Measurements from ENCODE around the gene FRMD8.

The FRMD8 gene

DNA sequence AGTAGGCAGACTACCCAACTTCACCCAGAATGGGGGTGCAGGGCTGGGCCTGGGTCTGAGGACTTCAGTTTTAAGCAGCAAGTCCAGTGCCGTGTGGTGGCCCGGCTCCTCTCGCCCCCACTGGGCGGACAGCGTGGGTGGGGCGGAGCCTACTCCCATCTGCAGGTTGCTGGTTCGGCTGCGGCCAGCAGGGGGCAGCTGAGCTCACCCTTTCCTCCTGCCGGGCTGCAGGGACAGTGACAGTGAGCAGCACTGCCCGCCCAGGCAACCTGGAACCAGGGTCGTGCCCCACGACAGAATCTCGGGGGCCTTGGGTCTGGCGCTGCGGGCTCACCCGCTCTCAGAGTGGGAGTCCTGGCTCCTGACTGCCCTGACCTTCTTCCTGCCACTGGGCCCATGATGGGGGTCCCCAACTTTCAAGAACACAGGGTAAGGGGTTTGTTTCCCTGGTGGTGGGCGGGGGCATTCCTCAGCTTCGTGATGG lies 29.9 kb downstream of the FRMD8 start:
- H3K4me1 ChIP-seq (ENCODE audit: control insufficient read depth, insufficient read depth, low read length): peaks cover 55% of the 10 kb centered on the region
- peak overlapping the region; percentile 100 for H3K27ac ChIP-seq (ENCODE audit: low read length)
- H3K9ac ChIP-seq (ENCODE audit: low read length in 2 of 2): peak overlapping the region; percentile 73 to 87
- H3K9me3 ChIP-seq (ENCODE audit: control insufficient read depth in 2 of 2, low read length in 2 of 2): no peaks in the 10 kb centered on the region
- peak overlapping the region; percentile 62 to 69 for H3K4me3 ChIP-seq (ENCODE audit: low read length in 2 of 2)
- H3K36me3 ChIP-seq (ENCODE audit: control insufficient read depth in 2 of 2, insufficient read depth in 2 of 2, low read length in 2 of 2): peaks cover 0 to 3% of the 10 kb centered on the region in 2 donors
- no peaks in the 10 kb centered on the region for H3K27me3 ChIP-seq (ENCODE audit: control insufficient read depth in 1 of 2, insufficient read depth in 2 of 2, low read length in 2 of 2)

GRCh38 chr11:65416841-65417701 lies 30.6 kb downstream of the FRMD8 start:
- Histone ChIP-seq H3K36me3 (ENCODE audit: control insufficient read depth in 2 of 2, insufficient read depth in 2 of 2, low read length in 2 of 2) (no peaks in the 10 kb centered on the region), H3K9ac (ENCODE audit: low read length in 2 of 2) (peak overlapping the region; percentile 73 to 87), H3K27ac (ENCODE audit: low read length) (peak overlapping the region; percentile 100), H3K4me1 (ENCODE audit: control insufficient read depth, insufficient read depth, low read length) (peaks cover 59% of the 10 kb centered on the region), H3K9me3 (ENCODE audit: control insufficient read depth in 2 of 2, low read length in 2 of 2) (no peaks in the 10 kb centered on the region), H3K4me3 (ENCODE audit: low read length in 2 of 2) (peak overlapping the region; percentile 62 to 69), H3K27me3 (ENCODE audit: control insufficient read depth in 1 of 2, insufficient read depth in 2 of 2, low read length in 2 of 2) (no peaks in the 10 kb centered on the region)

GRCh38 chr11:65417702-65418430 lies 31.4 kb downstream of the FRMD8 start:
- Histone ChIP-seq H3K36me3 (ENCODE audit: control insufficient read depth in 2 of 2, insufficient read depth in 2 of 2, low read length in 2 of 2) (no peaks in the 10 kb centered on the region), H3K9me3 (ENCODE audit: control insufficient read depth in 2 of 2, low read length in 2 of 2) (no peaks in the 10 kb centered on the region), H3K4me3 (ENCODE audit: low read length in 2 of 2) (peak overlapping the region; percentile 62 to 99), H3K27me3 (ENCODE audit: control insufficient read depth in 1 of 2, insufficient read depth in 2 of 2, low read length in 2 of 2) (no peaks in the 10 kb centered on the region), H3K4me1 (ENCODE audit: control insufficient read depth, insufficient read depth, low read length) (peaks cover 59% of the 10 kb centered on the region), H3K27ac (ENCODE audit: low read length) (peak overlapping the region; percentile 100), H3K9ac (ENCODE audit: low read length in 2 of 2) (peak overlapping the region; percentile 73 to 87)

GRCh38 chr11:65418431-65418680 lies 31.9 kb downstream of the FRMD8 start:
- Histone ChIP-seq H3K9ac (ENCODE audit: low read length in 2 of 2) (peak overlapping the region; percentile 87 to 94), H3K4me1 (ENCODE audit: control insufficient read depth, insufficient read depth, low read length) (peaks cover 59% of the 10 kb centered on the region), H3K27ac (ENCODE audit: low read length) (peak overlapping the region; percentile 100), H3K27me3 (ENCODE audit: control insufficient read depth in 1 of 2, insufficient read depth in 2 of 2, low read length in 2 of 2) (no peaks in the 10 kb centered on the region), H3K4me3 (ENCODE audit: low read length in 2 of 2) (peak overlapping the region; percentile 50 to 99), H3K9me3 (ENCODE audit: control insufficient read depth in 2 of 2, low read length in 2 of 2) (no peaks in the 10 kb centered on the region), H3K36me3 (ENCODE audit: control insufficient read depth in 2 of 2, insufficient read depth in 2 of 2, low read length in 2 of 2) (no peaks in the 10 kb centered on the region)

- Histone ChIP-seq H3K4me1 (ENCODE audit: control insufficient read depth, insufficient read depth, low read length) (peaks cover 59% of the 10 kb centered on the region), H3K36me3 (ENCODE audit: control insufficient read depth in 2 of 2, insufficient read depth in 2 of 2, low read length in 2 of 2) (no peaks in the 10 kb centered on the region), H3K27ac (ENCODE audit: low read length) (peak overlapping the region; percentile 100), H3K4me3 (ENCODE audit: low read length in 2 of 2) (peak overlapping the region; percentile 50 to 99), H3K9ac (ENCODE audit: low read length in 2 of 2) (peak overlapping the region; percentile 87 to 94), H3K27me3 (ENCODE audit: control insufficient read depth in 1 of 2, insufficient read depth in 2 of 2, low read length in 2 of 2) (no peaks in the 10 kb centered on the region), H3K9me3 (ENCODE audit: control insufficient read depth in 2 of 2, low read length in 2 of 2) (no peaks in the 10 kb centered on the region)
Measured at GRCh38 chr11:65418681-65419459, 32.4 kb downstream of the FRMD8 start.

- Histone ChIP-seq H3K9ac (ENCODE audit: low read length in 2 of 2) (peak overlapping the region; percentile 87 to 94), H3K4me3 (ENCODE audit: low read length in 2 of 2) (peak overlapping the region; percentile 33 to 99), H3K36me3 (ENCODE audit: control insufficient read depth in 2 of 2, insufficient read depth in 2 of 2, low read length in 2 of 2) (peaks cover 1 to 5% of the 10 kb centered on the region in 2 donors), H3K27me3 (ENCODE audit: control insufficient read depth in 1 of 2, insufficient read depth in 2 of 2, low read length in 2 of 2) (no peaks in the 10 kb centered on the region), H3K9me3 (ENCODE audit: control insufficient read depth in 2 of 2, low read length in 2 of 2) (no peaks in the 10 kb centered on the region), H3K27ac (ENCODE audit: low read length) (peak overlapping the region; percentile 100), H3K4me1 (ENCODE audit: control insufficient read depth, insufficient read depth, low read length) (peaks cover 59% of the 10 kb centered on the region)
Measured at GRCh38 chr11:65419460-65419771, 33.0 kb downstream of the FRMD8 start.

DNA sequence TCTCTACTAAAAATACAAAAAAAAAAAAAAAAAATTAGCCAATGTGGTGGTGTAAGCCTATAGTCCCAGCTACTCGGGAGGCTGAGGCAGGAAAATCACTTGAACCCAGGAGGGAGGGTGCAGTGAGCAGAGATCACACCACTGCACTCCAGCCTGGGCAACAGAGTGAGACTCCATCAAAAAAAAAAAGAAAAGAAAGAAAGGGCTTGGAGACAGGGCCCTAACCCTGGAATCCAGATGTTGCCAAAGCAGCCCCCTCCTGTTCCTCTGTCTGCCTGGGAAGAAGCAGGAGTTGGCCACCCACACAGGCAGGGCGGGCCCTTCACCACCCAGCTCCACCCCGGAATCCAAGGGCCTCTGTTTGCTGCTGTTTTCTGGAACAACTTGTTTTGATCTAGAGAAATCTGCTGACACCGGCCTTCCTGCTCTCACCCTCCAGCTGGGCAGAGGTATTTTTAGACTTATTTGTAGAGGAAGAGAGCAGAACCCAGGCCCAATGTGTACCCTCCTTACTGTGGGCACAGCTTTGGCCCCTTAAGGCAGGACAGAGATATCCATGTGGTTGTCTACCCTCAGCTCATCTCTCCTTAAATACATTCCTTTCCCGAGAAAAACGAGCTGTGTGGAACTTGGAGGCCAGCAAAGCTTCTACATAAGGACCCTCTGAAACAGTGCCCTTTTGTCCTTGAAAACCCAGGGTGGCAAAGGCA lies 33.5 kb downstream of the FRMD8 start:
- Histone ChIP-seq H3K27ac (ENCODE audit: low read length) (peak overlapping the region; percentile 100), H3K36me3 (ENCODE audit: control insufficient read depth in 2 of 2, insufficient read depth in 2 of 2, low read length in 2 of 2) (peaks cover 3 to 10% of the 10 kb centered on the region in 2 donors), H3K4me1 (ENCODE audit: control insufficient read depth, insufficient read depth, low read length) (peaks cover 59% of the 10 kb centered on the region), H3K9ac (ENCODE audit: low read length in 2 of 2) (peak overlapping the region; percentile 87 to 94), H3K27me3 (ENCODE audit: control insufficient read depth in 1 of 2, insufficient read depth in 2 of 2, low read length in 2 of 2) (no peaks in the 10 kb centered on the region), H3K9me3 (ENCODE audit: control insufficient read depth in 2 of 2, low read length in 2 of 2) (no peaks in the 10 kb centered on the region), H3K4me3 (ENCODE audit: low read length in 2 of 2) (peak overlapping the region; percentile 38 to 99)

DNA sequence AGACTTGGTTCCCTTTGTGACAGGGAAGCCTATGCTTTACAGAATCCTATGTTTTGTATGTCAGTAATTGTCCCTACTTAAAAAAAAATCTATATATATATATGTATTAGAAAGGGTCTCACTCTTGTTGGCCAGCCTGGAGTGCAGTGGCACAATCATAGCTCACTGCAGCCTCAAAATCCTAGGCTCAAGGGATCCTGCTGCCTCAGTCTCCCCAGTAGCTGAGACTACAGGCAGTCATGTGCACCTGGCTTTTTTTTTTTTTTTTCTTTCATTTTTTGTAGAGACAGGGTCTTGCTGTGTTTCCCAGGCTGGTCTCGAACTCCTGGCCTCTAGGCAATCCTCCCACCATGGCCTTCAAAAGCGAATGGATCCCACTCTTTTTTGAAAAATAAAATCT lies 34.1 kb downstream of the FRMD8 start:
- Histone ChIP-seq H3K4me3 (ENCODE audit: low read length in 2 of 2) (peak overlapping the region; percentile 38 to 99), H3K9ac (ENCODE audit: low read length in 2 of 2) (peak overlapping the region; percentile 87 to 98), H3K9me3 (ENCODE audit: control insufficient read depth in 2 of 2, low read length in 2 of 2) (no peaks in the 10 kb centered on the region), H3K27me3 (ENCODE audit: control insufficient read depth in 1 of 2, insufficient read depth in 2 of 2, low read length in 2 of 2) (no peaks in the 10 kb centered on the region), H3K27ac (ENCODE audit: low read length) (peak overlapping the region; percentile 100), H3K4me1 (ENCODE audit: control insufficient read depth, insufficient read depth, low read length) (peaks cover 59% of the 10 kb centered on the region), H3K36me3 (ENCODE audit: control insufficient read depth in 2 of 2, insufficient read depth in 2 of 2, low read length in 2 of 2) (peaks cover 3 to 15% of the 10 kb centered on the region in 2 donors)

- peaks cover 55% of the 10 kb centered on the region for H3K4me1 ChIP-seq (ENCODE audit: control insufficient read depth, insufficient read depth, low read length)
- peak overlapping the region; percentile 98 for H3K9ac ChIP-seq (ENCODE audit: low read length in 2 of 2)
- H3K27me3 ChIP-seq (ENCODE audit: control insufficient read depth in 1 of 2, insufficient read depth in 2 of 2, low read length in 2 of 2): no peaks in the 10 kb centered on the region
- no peaks in the 10 kb centered on the region for H3K9me3 ChIP-seq (ENCODE audit: control insufficient read depth in 2 of 2, low read length in 2 of 2)
- peaks cover 3 to 15% of the 10 kb centered on the region in 2 donors for H3K36me3 ChIP-seq (ENCODE audit: control insufficient read depth in 2 of 2, insufficient read depth in 2 of 2, low read length in 2 of 2)
- H3K27ac ChIP-seq (ENCODE audit: low read length): peak overlapping the region; percentile 100
- H3K4me3 ChIP-seq (ENCODE audit: low read length in 2 of 2): peak overlapping the region; percentile 63 to 99
Measured at GRCh38 chr11:65420979-65421793, 34.7 kb downstream of the FRMD8 start.

All from stomach smooth muscle (tissue), 2 donors.